Progenitor cell of endocrine pancreas (in vitro differentiated cells): Measurements from ENCODE around the gene EXTL1. TPM values are rescaled to one million over a fixed set of nuclear protein-coding genes. Genes with fewer than 3 reads are reported as not detected.

ENCODE experiments used
- DNase-seq: peaks from one replicate; pipeline ENCODE4 v3.0.0; 2021; ENCODE audit warnings: low spot score; ENCODE audit not compliant: unreplicated experiment
- H3K27ac Mint-ChIP-seq: 2 replicates; pipeline ENCODE4 v1.8.0; 2021; ENCODE audit warnings: mild to moderate bottlenecking, moderate library complexity, mixed read lengths
- H3K27me3 Mint-ChIP-seq: 2 replicates; pipeline ENCODE4 v1.8.0; 2021; ENCODE audit warnings: mixed read lengths
- H3K36me3 Mint-ChIP-seq: 2 replicates; pipeline ENCODE4 v1.8.0; 2022; ENCODE audit warnings: mixed read lengths; ENCODE audit not compliant: insufficient read depth
- H3K4me1 Mint-ChIP-seq: 2 replicates; pipeline ENCODE4 v1.8.0; 2021; ENCODE audit warnings: low read depth, mixed read lengths
- H3K4me3 Mint-ChIP-seq: 2 replicates; pipeline ENCODE4 v1.8.0; 2021; ENCODE audit warnings: low read depth, mild to moderate bottlenecking, moderate library complexity, mixed read lengths
- H3K9me3 Mint-ChIP-seq: 2 replicates; pipeline ENCODE4 v1.8.0; 2021; ENCODE audit warnings: low read depth, mixed read lengths
- total RNA-seq: library from RNA; stranded (reverse); gene quantifications from 2 replicates; pipeline ENCODE4 v1.2.1, GENCODE V29; 2021
- TF ChIP-seq, protein P1 (sequence below): fragments of 200-600 bp; sonication (generic); IDR thresholded peaks from one replicate; pipeline ENCODE4 v1.5.0; 2021; ENCODE audit warnings: antibody characterized with exemption, mild to moderate bottlenecking; ENCODE audit not compliant: unreplicated experiment

Gene EXTL1
- total RNA-seq, 1 donor from 2014 or later, result 3.6 TPM

DNA sequence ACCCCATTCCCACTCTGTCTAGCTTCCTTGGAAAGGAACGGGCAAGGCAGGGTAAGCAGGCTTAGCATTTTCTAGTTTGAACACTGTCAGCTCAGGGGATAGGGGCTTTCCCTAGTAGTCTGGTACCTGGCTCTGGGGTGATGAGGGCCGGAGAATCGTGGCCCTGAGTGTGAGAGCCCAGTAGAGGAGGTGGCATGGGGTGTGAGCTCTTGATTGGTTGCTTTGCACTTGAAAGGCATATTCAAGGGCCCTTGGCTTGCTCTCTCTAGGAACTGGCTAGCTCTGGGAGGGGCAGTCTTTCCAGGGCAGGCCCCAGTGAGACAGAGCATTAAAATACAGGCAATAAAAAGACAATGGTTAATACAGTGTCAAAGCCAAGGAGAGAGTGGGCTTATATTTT is 10.8 kb upstream of the EXTL1 start:
- peak overlapping the region; percentile 31 for H3K27ac Mint-ChIP-seq
- no peaks in the 10 kb centered on the region for H3K9me3 Mint-ChIP-seq
- H3K4me3 Mint-ChIP-seq, result no peak overlapping the region
- peaks cover 7% of the 10 kb centered on the region for H3K4me1 Mint-ChIP-seq
- no peak for DNase-seq
- peaks cover 5% of the 10 kb centered on the region for H3K27me3 Mint-ChIP-seq
- TF ChIP-seq, protein P1, sequence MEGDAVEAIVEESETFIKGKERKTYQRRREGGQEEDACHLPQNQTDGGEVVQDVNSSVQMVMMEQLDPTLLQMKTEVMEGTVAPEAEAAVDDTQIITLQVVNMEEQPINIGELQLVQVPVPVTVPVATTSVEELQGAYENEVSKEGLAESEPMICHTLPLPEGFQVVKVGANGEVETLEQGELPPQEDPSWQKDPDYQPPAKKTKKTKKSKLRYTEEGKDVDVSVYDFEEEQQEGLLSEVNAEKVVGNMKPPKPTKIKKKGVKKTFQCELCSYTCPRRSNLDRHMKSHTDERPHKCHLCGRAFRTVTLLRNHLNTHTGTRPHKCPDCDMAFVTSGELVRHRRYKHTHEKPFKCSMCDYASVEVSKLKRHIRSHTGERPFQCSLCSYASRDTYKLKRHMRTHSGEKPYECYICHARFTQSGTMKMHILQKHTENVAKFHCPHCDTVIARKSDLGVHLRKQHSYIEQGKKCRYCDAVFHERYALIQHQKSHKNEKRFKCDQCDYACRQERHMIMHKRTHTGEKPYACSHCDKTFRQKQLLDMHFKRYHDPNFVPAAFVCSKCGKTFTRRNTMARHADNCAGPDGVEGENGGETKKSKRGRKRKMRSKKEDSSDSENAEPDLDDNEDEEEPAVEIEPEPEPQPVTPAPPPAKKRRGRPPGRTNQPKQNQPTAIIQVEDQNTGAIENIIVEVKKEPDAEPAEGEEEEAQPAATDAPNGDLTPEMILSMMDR, result no peak
- no peaks in the 10 kb centered on the region for H3K36me3 Mint-ChIP-seq

GRCh38 chr1:26012864-26013263 is 8.7 kb upstream of the EXTL1 start:
- Mint-ChIP-seq H3K4me3 (no peak overlapping the region), H3K27ac (no peak overlapping the region), H3K9me3 (no peaks in the 10 kb centered on the region), H3K4me1 (peaks cover 7% of the 10 kb centered on the region), H3K36me3 (no peaks in the 10 kb centered on the region), H3K27me3 (no peaks in the 10 kb centered on the region)
- no peak for DNase-seq
- TF ChIP-seq, protein P1, result no peak

- Mint-ChIP-seq H3K9me3 (no peaks in the 10 kb centered on the region), H3K27ac (no peak overlapping the region), H3K36me3 (no peaks in the 10 kb centered on the region), H3K4me3 (no peak overlapping the region), H3K27me3 (peaks cover 5% of the 10 kb centered on the region), H3K4me1 (peaks cover 11% of the 10 kb centered on the region)
- TF ChIP-seq, protein P1, result no peak
- DNase-seq, result no peak
Observed at GRCh38 chr1:26014179-26014578, 7.4 kb upstream of the EXTL1 start.

DNA sequence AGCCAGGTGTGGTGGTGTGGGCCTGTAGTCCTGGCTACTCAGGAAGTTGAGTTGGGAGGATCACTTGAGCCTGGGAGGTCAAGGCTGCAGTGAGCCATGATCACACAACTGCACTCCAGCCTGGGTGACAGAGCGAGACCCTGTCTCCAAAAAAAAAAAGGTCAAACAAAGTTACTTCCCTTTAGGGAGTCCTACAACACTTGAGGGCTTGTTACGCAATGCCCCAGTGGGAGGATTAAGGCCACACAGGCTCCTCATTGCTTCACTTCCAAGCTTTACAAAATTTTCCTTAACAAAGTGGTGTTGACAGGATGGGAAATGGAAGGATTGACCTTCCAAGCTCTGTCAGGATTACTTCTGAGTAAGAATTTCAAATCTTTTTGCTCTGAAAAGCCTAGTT is 6.2 kb upstream of the EXTL1 start:
- Mint-ChIP-seq H3K27me3 (peaks cover 7% of the 10 kb centered on the region), H3K4me1 (peaks cover 11% of the 10 kb centered on the region), H3K27ac (no peak overlapping the region), H3K9me3 (no peaks in the 10 kb centered on the region), H3K36me3 (no peaks in the 10 kb centered on the region), H3K4me3 (no peak overlapping the region)
- DNase-seq, result no peak
- TF ChIP-seq, protein P1, result no peak

- Mint-ChIP-seq H3K9me3 (no peaks in the 10 kb centered on the region), H3K27ac (no peak overlapping the region), H3K36me3 (no peaks in the 10 kb centered on the region), H3K4me3 (no peak overlapping the region), H3K27me3 (peaks cover 7% of the 10 kb centered on the region), H3K4me1 (peaks cover 11% of the 10 kb centered on the region)
- TF ChIP-seq, protein P1, result no peak
- DNase-seq, result no peak
Observed at GRCh38 chr1:26016258-26016952, 5.2 kb upstream of the EXTL1 start.
